Kidney (tissue), 14 donors: ENCODE measurements around the gene HSPA13. TPM values are rescaled to one million over a fixed set of nuclear protein-coding genes. Genes with fewer than 3 reads are reported as not detected.
A peak's percentile ranks its signal among the peaks of the same experiment; 100 is the strongest.

Experiments used
- DNase-seq, 5 donors: peaks; one replicate each; pipeline ENCODE4 v3.0.0-alpha.2; 2013 to 2020
- FAIRE-seq: peaks from 2 replicates; lab custom pipeline; 2012; peaks lifted over from hg19 to GRCh38; lab: Jason Lieb, UNC
- H3K27ac ChIP-seq, 2 donors: one replicate each; pipeline ENCODE4 v1.7.0; 2013; ENCODE audit warnings: low read depth in 2 of 2, low read length in 2 of 2, inconsistent platforms in 1 of 2
- H3K27me3 ChIP-seq: one replicate; pipeline ENCODE4 v1.7.1; 2013; ENCODE audit warnings: low read length, inconsistent platforms; ENCODE audit not compliant: control insufficient read depth, insufficient read depth
- H3K36me3 ChIP-seq, 3 donors: one replicate each; pipeline versions ENCODE4 v1.7.0 to v1.7.1; 2013; ENCODE audit warnings: low read length in 3 of 3, control low read depth in 1 of 3, inconsistent platforms in 1 of 3; ENCODE audit not compliant: insufficient read depth in 3 of 3, control insufficient read depth in 2 of 3
- H3K4me1 ChIP-seq, 3 donors: one replicate each; pipeline versions ENCODE4 v1.7.0 to v1.7.1; 2013; ENCODE audit warnings: low read length in 3 of 3, inconsistent platforms in 1 of 3, low read depth in 1 of 3; ENCODE audit not compliant: control insufficient read depth in 2 of 3, insufficient read depth in 2 of 3
- H3K4me3 ChIP-seq, 3 donors: one replicate each; pipeline versions ENCODE4 v1.7.0 to v1.8.1; 2013; ENCODE audit warnings: low read length in 3 of 3, control low read depth in 1 of 3, inconsistent platforms in 1 of 3
- H3K9ac ChIP-seq, 3 donors: one replicate each; pipeline versions ENCODE4 v1.7.0 to v1.7.1; 2013; ENCODE audit warnings: low read length in 3 of 3, control low read depth in 1 of 3, inconsistent platforms in 1 of 3
- H3K9me3 ChIP-seq, 3 donors: one replicate each; pipeline versions ENCODE4 v1.7.0 to v1.7.1; 2013; ENCODE audit warnings: low read length in 3 of 3, control low read depth in 1 of 3, inconsistent platforms in 1 of 3; ENCODE audit not compliant: control insufficient read depth in 2 of 3, insufficient read depth in 1 of 3
- CTCF ChIP-seq: IDR thresholded peaks from 3 replicates; pipeline ENCODE4 v1.5.1; 2012; ENCODE audit warnings: mild to moderate bottlenecking, moderate library complexity, borderline replicate concordance; ENCODE audit not compliant: insufficient read depth; ENCODE audit errors: extremely low read depth
- intact Hi-C: fragments of 100-400 bp; cut with DNase I; formaldehyde crosslinking; loops from one replicate; pipeline ENCODE4 v1.11.1; 2022
- polyA plus RNA-seq: library from polyadenylated mRNA; stranded (reverse); fragments of 350-450 nt; fragmentation: Illumina TruSeq; extraction: RNeasy Lipid Tissue Mini Kit (QIAGEN cat#74804); gene quantifications from one replicate; pipeline ENCODE4 v1.2.3, GENCODE V29; 2014; ENCODE audit warnings: low read depth, low replicate concordance; ENCODE audit not compliant: insufficient read depth
- total RNA-seq: library from RNA; stranded (reverse); fragmentation: NEBNext Ultra II Directional; extraction: Animal tissue kit (Norgen Biotek cat#: 25700); gene quantifications from one replicate; pipeline ENCODE4 v1.2.1, GENCODE V29; 2021
- donor health status: control.
- donor health status: control.
- donor health status: control.
- donor health status: control.
- donor health status: control.
- donor health status: DM: yes; HTN: yes; CAD: no.
- donor health status: Normal renal cell carcinoma (clear cell type).

Gene HSPA13
- total and polyA plus RNA-seq, 2 donors from 2014 or later = 7.9 to 30.8 TPM

- Histone ChIP-seq H3K4me1 (no peaks in the 10 kb centered on the region), H3K27ac (no peak overlapping the region)
Observed at GRCh38 chr21:14388282-14388681, 5.3 kb upstream of the HSPA13 start.

GRCh38 chr21:14384453-14384852 lies 1.5 kb upstream of the HSPA13 start:
- Histone ChIP-seq H3K4me3 (peak overlapping the region in 1 of 3 donors; percentile 79), H3K36me3 (no peaks in the 10 kb centered on the region), H3K9ac (no peak overlapping the region), H3K27ac (no peak overlapping the region), H3K27me3 (no peaks in the 10 kb centered on the region), H3K9me3 (no peaks in the 10 kb centered on the region), H3K4me1 (no peaks in the 10 kb centered on the region)
- FAIRE-seq = no peak
- DNase-seq = no peak
- no peak for TF ChIP-seq CTCF
- intact Hi-C loops = no loop called here

More at GRCh38 chr21:14388282-14388681, 5.3 kb upstream of the HSPA13 start:
- TF ChIP-seq CTCF = no peak
- peak; percentile 15 for FAIRE-seq
- H3K9me3 ChIP-seq = no peaks in the 10 kb centered on the region
- H3K4me3 ChIP-seq = no peak overlapping the region
- intact Hi-C loops = no loop called here
- no peaks in the 10 kb centered on the region for H3K36me3 ChIP-seq
- no peak for DNase-seq
- H3K27me3 ChIP-seq = no peaks in the 10 kb centered on the region
- H3K9ac ChIP-seq = no peak overlapping the region

- intact Hi-C loops = no loop called here
- Histone ChIP-seq H3K36me3 (no peaks in the 10 kb centered on the region), H3K4me1 (no peaks in the 10 kb centered on the region), H3K27ac (peak overlapping the region; percentile 76 to 81), H3K4me3 (peak overlapping the region; percentile 79 to 97 (median 79)), H3K9me3 (no peaks in the 10 kb centered on the region), H3K27me3 (no peaks in the 10 kb centered on the region), H3K9ac (peak overlapping the region; percentile 3 to 95 (median 75))
- TF ChIP-seq CTCF = no peak
- peak in 1 of 5 donors; percentile 67 for DNase-seq
- FAIRE-seq = no peak
Observed at GRCh38 chr21:14383596-14384180, 742 bp upstream of the HSPA13 start.
